ENCODE results near the gene GUSB.
"Not testable (repeated sequence)": the region's sequence is repeated elsewhere in the genome, so short reads cannot be mapped to it uniquely, and the experiment has no call there.

Gene GUSB

DNA sequence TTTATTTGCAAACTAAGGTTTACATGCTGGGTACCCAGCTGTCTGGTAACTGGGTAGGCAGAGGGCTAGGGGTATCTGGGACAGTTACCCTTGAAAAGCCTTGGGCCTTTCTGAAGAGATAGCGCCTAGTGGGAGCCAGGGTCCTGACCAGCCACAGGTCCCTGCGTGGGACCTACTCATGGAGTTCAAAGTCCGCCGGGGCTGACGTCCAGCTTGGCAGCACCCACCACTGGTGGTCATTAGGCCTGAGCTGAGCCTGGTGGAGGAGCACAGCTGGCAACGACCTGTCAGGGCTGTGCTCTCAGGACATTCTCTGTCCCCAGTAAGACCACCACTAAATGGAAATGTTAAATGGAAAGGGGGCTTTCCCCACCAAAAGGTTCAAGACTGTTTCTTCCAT is 20.0 kb downstream of the GUSB start:
- ATAC-seq (no peak), DNase-seq (ENCODE audit: low spot score in 2 of 2) (no peak)
- H3K4me3 Mint-ChIP-seq, result no peak overlapping the region
- H3K27ac Mint-ChIP-seq, result no peak overlapping the region
- H3K36me3 Mint-ChIP-seq, result peaks cover 98% of the 10 kb centered on the region
- H3K4me1 Mint-ChIP-seq, result no peaks in the 10 kb centered on the region
- H3K9me3 Mint-ChIP-seq, result no peaks in the 10 kb centered on the region

GRCh38 chr7:65960351-65961074 is 21.5 kb downstream of the GUSB start:
- ATAC-seq (no peak), DNase-seq (ENCODE audit: low spot score in 2 of 2) (no peak)
- Mint-ChIP-seq H3K4me3 (no peak overlapping the region), H3K4me1 (no peaks in the 10 kb centered on the region), H3K9me3 (no peaks in the 10 kb centered on the region), H3K36me3 (peaks cover 95% of the 10 kb centered on the region), H3K27ac (peak overlapping the region; percentile 43)

DNA sequence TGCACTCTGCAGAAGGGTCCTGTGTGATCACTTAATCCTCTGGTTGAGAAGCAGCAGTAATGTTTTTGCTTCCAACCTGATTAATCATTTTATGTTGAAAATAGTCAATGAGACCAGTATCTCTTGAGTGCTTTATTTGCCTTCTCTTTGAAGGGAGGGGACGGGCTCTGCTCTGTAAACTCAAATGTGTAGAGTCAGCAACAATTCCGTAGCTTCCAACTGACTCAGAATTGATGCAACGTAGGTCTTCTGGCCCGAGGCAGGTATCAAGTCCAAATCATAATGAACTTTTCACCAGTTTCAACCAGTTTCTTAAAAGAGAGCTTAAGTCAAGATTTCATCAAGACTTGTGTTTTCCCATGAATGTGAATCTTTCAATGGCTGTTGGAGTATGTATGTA is 26.3 kb downstream of the GUSB start:
- no peak overlapping the region for H3K4me3 Mint-ChIP-seq
- ATAC-seq (no peak), DNase-seq (ENCODE audit: low spot score in 2 of 2) (no peak)
- no peaks in the 10 kb centered on the region for H3K9me3 Mint-ChIP-seq
- no peak overlapping the region for H3K27ac Mint-ChIP-seq
- no peaks in the 10 kb centered on the region for H3K4me1 Mint-ChIP-seq
- H3K36me3 Mint-ChIP-seq, result peaks cover 66% of the 10 kb centered on the region

- no peaks in the 10 kb centered on the region for H3K4me1 Mint-ChIP-seq
- no peaks in the 10 kb centered on the region for H3K9me3 Mint-ChIP-seq
- no peak overlapping the region for H3K4me3 Mint-ChIP-seq
- no peak overlapping the region for H3K27ac Mint-ChIP-seq
- ATAC-seq (no peak), DNase-seq (ENCODE audit: low spot score in 2 of 2) (no peak)
- H3K36me3 Mint-ChIP-seq, result peaks cover 49% of the 10 kb centered on the region
These were observed 28.0 kb downstream of the GUSB start for GRCh38 chr7:65953890-65954450.

- Mint-ChIP-seq H3K4me1 (no peaks in the 10 kb centered on the region), H3K9me3 (no peaks in the 10 kb centered on the region), H3K27ac (no peak overlapping the region), H3K36me3 (peaks cover 41% of the 10 kb centered on the region), H3K4me3 (no peak overlapping the region)
- no peak for DNase-seq (ENCODE audit: low spot score in 2 of 2)
- no peak for ATAC-seq
These were observed 28.9 kb downstream of the GUSB start for GRCh38 chr7:65953001-65953720.

DNA sequence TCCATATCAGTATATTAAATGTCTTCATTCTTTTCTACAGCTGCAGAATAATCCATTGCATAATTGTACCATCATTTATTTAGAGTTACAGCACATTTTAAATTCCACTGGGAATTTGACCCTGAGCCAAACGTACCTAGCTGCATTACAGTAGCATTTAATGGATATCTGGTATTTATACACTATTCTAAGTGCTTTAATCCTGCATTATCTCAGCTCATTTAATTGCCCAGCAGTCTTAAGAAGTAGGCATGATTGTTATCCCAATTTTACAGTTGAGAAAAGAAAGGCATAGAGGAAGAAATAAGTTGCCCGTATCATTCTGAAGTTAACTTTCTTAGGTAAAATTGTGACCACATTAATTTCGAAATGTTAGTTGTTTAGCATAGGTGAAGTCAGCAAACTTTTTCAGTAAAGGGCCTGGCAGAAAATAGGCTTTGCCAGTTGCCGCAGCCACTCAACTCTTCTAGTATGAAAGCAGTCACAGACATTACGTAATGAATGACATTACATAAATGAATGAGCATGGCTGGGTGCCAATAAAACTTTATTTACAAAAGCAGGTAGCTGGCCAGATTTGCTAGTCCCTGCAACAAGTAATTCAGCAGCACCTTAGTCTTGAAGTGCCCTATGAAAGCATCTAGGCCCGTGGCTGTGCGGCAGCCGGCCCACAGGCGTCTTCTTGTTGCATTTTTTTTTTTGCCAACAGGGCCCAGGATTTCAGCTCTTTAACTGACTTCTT is 30.0 kb downstream of the GUSB start:
- Mint-ChIP-seq H3K4me3 (no peak overlapping the region), H3K36me3 (peaks cover 29% of the 10 kb centered on the region), H3K9me3 (no peaks in the 10 kb centered on the region), H3K4me1 (no peaks in the 10 kb centered on the region), H3K27ac (no peak overlapping the region)
- no peak for DNase-seq (ENCODE audit: low spot score in 2 of 2)
- ATAC-seq, result no peak

GRCh38 chr7:65946904-65947303 is 35.1 kb downstream of the GUSB start:
- DNase-seq (ENCODE audit: low spot score in 2 of 2) (no peak), ATAC-seq (no peak)
- no peaks in the 10 kb centered on the region for H3K4me1 Mint-ChIP-seq
- H3K27ac Mint-ChIP-seq, result no peak overlapping the region
- H3K4me3 Mint-ChIP-seq, result no peak overlapping the region
- no peaks in the 10 kb centered on the region for H3K9me3 Mint-ChIP-seq
- no peaks in the 10 kb centered on the region for H3K36me3 Mint-ChIP-seq

- H3K9me3 Mint-ChIP-seq; H3K27ac Mint-ChIP-seq; H3K36me3 Mint-ChIP-seq; H3K4me1 Mint-ChIP-seq; H3K4me3 Mint-ChIP-seq; DNase-seq (ENCODE audit: low spot score in 2 of 2); ATAC-seq: not testable (repeated sequence)
These were observed 36.2 kb downstream of the GUSB start for GRCh38 chr7:65945787-65946186.

DNA sequence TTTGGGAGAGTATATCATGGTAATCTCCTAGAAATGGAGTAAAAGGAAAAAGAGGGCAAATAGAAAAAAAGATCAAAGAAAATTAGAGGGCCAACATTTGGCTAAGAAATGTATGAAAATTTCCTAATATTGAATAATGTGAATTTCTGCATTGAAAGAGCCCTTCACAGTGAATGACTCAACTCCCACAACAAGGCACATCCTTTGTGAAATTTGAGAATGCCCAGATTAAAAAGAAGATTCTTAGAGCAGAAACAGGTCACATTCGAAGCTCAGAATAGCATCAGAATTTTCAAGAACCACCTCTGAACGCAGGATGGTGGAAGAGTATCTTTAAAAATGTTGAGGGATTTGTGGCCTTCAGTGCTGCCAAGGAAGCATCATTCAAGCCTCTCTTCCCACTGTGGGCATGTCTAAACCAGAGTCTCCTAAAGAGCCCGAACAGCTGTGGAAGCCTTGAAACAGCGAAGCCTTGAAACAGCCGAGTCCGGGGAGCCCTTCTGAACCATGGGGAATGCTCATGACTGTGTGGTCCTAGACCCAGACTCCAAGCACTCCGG is 43.6 kb downstream of the GUSB start:
- DNase-seq (ENCODE audit: low spot score in 2 of 2) (no peak), ATAC-seq (no peak)
- H3K36me3 Mint-ChIP-seq, result peaks cover 11% of the 10 kb centered on the region
- H3K27ac Mint-ChIP-seq, result no peak overlapping the region
- H3K4me3 Mint-ChIP-seq, result no peak overlapping the region
- no peaks in the 10 kb centered on the region for H3K9me3 Mint-ChIP-seq
- peaks cover 30% of the 10 kb centered on the region for H3K4me1 Mint-ChIP-seq

DNA sequence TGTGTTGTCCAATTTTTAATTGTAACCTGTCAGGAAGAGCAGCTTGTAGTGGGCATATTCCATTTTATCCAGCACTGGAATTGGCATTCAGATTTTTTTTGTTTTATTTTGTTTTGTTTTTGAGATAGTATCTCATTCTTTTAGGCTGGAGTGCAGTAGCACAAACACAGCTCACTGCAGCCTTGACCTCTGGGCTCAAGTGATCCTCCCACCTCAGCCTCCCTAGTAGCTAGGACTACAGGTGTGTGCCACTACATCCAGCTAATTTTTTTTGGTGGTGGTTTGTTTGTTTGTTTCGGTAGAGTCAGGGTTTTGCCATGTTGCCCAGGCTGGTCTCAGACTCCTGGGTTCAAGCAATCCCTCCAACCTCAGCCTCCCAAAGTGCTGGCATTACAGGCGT is 44.7 kb downstream of the GUSB start:
- H3K4me1 Mint-ChIP-seq, result peaks cover 41% of the 10 kb centered on the region
- H3K27ac Mint-ChIP-seq, result no peak overlapping the region
- H3K36me3 Mint-ChIP-seq, result peaks cover 11% of the 10 kb centered on the region
- ATAC-seq, result no peak
- no peak overlapping the region for H3K4me3 Mint-ChIP-seq
- DNase-seq (ENCODE audit: low spot score in 2 of 2), result no peak
- no peaks in the 10 kb centered on the region for H3K9me3 Mint-ChIP-seq

- no peak for ATAC-seq
- Mint-ChIP-seq H3K4me1 (peaks cover 46% of the 10 kb centered on the region), H3K27ac (no peak overlapping the region), H3K9me3 (no peaks in the 10 kb centered on the region), H3K4me3 (no peak overlapping the region), H3K36me3 (no peaks in the 10 kb centered on the region)
- no peak for DNase-seq (ENCODE audit: low spot score in 2 of 2)
These were observed 50.3 kb downstream of the GUSB start for GRCh38 chr7:65931685-65932084.

DNA sequence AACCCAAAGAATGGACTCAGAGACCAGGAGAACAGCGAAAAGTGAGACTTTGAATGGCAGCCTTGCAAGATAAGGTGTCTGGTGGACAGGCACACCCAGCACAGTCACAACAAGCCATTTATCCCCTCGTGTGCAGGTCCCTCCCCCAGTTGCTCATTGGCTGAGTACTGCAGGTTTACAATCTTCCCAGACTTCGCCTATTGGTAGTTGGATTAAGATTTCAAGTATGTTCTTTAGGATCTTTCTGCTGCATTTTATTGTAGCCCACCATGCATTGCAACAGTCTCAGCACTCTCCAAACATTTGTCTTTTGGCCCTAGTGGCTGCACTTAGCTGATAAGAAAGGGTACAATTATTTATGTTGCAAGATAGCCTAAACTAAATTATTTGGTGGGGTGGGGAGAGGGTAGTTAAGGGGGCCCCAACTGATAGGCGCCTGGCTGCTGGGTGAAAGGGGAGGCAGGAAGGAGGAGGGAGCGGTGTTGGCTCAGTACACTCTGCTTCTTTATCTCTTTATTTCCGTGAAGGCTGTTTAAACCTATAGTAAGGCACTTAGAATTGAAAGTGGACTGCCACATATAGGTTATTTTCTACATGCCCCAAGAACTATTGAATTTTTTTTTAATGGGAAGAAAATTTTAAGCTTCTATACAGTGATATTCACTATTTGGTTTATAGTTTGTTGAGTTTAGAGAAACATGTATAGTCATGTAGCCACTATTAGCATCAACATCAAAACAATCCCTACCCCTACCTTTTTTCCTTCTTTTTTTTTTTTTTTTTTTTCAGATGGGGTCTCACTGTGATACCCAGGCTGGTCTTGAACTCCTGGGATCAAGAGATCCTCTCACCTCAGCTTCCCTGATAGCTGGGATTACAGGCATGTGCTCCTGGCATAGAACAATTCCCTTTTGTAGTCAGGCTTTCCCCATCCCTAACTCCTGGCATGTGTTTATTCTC is 54.2 kb downstream of the GUSB start:
- H3K9me3 Mint-ChIP-seq, result no peaks in the 10 kb centered on the region
- H3K4me3 Mint-ChIP-seq, result no peak overlapping the region
- H3K4me1 Mint-ChIP-seq, result peaks cover 17% of the 10 kb centered on the region
- no peak for ATAC-seq
- H3K36me3 Mint-ChIP-seq, result no peaks in the 10 kb centered on the region
- H3K27ac Mint-ChIP-seq, result no peak overlapping the region
- DNase-seq (ENCODE audit: low spot score in 2 of 2), result no peak

GRCh38 chr7:65926588-65926987 is 55.4 kb downstream of the GUSB start:
- Mint-ChIP-seq H3K4me1 (peaks cover 6% of the 10 kb centered on the region), H3K4me3 (no peak overlapping the region), H3K9me3 (no peaks in the 10 kb centered on the region), H3K27ac (no peak overlapping the region), H3K36me3 (peaks cover 5% of the 10 kb centered on the region)
- DNase-seq (ENCODE audit: low spot score in 2 of 2) (no peak), ATAC-seq (no peak)

GRCh38 chr7:65925040-65925439 is 57.0 kb downstream of the GUSB start:
- Mint-ChIP-seq H3K4me3 (no peak overlapping the region), H3K4me1 (peaks cover 8% of the 10 kb centered on the region), H3K27ac (peak overlapping the region; percentile 20), H3K36me3 (peaks cover 5% of the 10 kb centered on the region), H3K9me3 (no peaks in the 10 kb centered on the region)
- DNase-seq (ENCODE audit: low spot score in 2 of 2) (no peak), ATAC-seq (no peak)

Measured in stimulated activated effector memory CD8-positive, alpha-beta T cell treated with anti-CD3 and anti-CD28 coated beads, Interleukin-12 subunit alpha, Interleukin-12 subunit beta, amount 100 ng/mL, for 72 hours (primary cell).